GM21576 (cell line): ENCODE data around the gene SEMA3C.

Source experiments
- ATAC-seq: cut with Tn5 transposase; IDR thresholded peaks from one replicate; pipeline ENCODE4 v1.9.1; 2021; ENCODE audit warnings: mild to moderate bottlenecking, moderate library complexity; ENCODE audit not compliant: unreplicated experiment

The SEMA3C gene

DNA sequence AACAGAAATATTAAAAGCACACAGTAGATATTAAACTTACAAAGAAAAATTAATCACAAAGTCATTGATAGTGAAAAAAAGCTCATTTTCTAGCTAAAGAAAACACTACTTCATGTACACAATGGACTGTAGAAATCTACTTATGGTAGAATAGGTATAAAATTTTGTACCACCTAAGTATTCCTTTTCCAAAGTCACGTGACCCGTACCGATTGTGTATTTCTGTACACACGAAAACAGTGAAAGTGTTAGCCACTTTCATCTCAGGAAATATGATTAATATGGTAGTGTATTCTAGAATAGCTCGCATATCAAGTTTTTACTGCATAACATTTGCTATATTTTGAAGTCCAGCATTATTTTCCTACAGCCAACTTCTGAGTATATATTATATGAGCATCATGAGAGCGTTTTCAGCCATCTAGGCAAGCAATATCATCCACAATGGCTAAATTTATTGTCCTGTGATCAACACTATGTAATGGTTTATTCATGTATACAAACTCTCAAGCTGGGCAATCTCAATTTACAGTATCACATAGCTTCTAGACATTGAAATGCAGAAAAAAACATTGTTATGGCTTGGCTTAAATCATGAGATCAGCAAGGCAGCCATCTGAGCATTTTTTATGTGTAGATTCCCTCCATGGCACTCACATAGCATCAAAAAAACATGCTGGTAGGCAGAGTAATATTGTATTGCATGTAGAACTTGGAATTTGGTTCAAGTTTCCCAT lies 165.7 kb downstream of the SEMA3C start:
- no peak for ATAC-seq

DNA sequence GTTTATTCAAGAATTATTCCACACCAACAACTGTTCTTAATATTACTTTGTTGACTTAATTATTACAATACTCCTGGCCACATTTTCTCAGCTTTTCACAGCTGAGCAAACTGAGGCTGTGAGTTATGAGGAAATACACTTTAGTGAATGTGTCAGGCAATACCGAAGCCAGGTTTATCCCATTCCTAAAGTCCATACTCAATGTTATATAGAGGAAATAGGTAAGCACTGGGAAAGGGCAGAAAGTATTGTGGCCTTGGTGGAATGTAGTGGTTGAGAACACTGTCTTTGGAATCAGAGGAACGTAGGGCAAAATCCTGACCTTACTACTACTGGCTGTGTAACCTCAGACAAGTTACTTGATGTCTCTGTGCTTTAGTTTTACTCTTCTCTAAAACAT lies 169.6 kb downstream of the SEMA3C start:
- ATAC-seq = no peak

DNA sequence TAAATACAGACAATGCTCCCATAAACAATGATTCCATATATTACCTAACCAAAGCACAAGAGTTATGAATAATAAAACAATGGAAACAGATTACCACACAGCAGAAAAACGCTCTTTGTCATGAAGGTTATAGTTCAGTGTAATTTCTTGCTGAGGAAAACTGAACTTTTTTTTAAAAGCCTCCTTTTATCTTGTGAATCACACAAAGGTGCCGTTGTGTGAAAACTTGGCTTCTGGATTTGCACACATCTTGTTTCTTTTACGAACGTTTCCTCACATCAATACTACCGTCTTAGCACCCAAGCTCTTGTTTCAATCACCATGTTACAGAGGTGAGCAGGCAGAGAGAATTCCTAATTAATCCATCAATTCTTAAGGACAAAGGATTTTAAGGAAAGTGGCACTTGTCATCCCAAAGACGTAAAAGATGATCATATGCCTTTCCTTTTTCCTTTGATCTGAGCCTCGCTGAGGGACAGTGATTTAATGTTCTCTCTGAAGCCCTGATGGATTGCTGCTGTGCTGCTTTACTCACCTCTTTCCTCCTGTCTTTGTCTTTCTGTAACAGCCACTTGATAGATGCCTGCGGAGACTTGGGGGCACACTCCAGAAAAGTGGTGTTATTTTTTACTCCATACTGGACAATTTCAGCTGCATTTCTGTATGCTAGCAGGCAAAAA lies 170.3 kb downstream of the SEMA3C start:
- ATAC-seq = no peak

DNA sequence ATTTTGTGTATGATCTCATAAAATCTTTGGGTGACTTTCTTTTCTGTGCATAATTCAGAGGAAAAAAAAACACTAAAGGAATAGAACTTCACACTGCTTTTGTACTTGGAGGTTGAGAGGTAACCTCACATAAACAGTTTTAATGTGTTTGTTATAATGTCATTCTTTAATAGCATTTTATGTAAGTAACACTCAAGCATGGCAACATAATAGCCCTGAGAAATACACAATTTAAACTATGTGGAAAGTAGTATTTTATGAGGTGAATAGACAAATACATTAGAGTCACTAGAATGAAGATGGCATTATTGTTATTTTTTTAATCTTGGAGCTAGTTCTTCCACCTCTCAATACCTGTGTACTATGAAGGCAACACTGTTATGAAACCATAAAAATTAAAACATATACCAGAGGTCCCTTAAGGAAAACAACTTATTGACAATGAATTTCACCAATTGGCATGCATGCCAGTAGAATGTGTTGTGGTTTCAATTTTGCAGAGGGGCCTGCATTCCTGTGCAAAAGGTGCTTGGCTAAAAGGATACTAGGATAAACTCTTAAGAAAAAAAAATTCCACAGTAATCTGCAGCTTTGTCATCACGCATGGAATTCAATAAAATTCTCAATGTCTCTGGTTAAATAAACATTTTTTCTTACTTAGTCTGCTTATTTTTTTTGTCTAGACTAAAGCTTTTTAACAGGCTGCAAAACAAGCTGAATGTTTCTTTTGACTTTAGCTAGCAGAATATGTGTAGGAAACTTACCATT lies 177.9 kb downstream of the SEMA3C start:
- ATAC-seq = no peak

DNA sequence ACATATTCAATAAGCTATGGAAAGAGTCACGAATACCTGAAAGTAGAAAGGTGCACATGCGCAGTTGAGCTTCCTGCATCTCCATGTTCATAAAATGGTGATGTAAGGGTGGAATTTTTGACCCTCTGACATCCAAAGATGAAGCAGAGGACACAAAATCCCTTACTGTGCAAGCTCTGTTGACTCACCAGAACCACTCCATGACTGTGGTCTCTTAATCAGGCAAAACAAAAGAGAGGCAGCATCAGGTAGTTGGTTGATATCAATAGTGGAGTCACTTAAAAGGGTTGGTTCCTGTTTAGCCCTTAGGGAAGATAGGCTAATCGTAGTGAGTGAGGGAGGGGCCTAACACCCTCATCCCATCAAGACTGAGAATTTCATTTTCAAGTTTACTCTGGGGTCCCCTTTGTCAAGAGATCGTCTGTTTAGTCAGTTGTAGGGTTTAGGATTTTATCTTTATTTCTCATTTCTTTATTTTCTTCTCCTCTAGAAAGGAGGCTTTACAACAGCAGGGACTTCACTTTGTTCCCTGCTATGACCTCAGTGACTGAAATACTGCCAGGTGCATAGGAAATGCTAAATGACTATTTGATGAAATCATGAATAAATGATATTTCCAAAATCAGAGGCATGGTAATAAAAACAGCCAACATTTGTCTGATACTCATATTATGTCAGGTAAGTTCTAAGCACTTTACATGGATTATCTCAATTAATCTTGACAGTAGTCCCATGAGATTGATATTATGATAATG lies 182.3 kb downstream of the SEMA3C start:
- ATAC-seq = no peak

DNA sequence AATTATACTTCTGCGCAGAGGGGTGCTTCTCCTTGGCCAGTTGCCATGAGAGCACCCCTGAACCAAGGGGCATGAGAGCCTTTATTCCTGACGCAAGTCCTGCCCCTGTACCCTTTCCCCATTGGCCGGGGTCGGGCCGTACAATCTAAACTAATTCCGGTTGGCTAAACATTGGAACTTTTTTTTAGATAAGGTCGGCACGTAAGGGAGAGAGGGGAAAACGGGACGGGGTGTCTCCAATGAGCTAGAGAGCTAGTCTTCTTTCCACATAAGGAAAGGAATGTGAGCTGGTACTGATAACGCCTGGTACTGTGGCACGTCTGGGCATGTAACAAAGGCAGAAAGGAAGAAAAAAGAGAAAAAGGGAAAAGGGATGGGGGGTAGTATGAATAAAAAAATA lies 183.5 kb downstream of the SEMA3C start:
- no peak for ATAC-seq

DNA sequence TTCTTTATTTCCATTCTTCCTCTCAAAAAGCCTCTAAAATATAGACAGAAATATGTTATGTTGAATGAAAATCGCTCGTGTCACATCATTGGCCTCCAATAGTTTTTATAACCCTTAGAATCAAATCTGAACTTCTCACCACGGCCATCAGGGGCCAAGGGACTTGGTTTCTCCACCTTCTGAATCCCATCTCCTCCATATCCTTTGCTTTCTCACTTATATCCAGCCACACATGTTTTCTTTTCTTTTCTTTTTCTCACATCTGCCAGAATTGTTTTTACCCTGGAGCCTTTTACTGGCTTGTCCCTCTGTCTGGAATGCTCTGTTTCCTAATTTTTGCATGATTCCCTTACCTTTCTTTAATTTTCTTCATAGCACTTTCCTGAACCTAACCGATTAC lies 184.8 kb downstream of the SEMA3C start:
- ATAC-seq = no peak

DNA sequence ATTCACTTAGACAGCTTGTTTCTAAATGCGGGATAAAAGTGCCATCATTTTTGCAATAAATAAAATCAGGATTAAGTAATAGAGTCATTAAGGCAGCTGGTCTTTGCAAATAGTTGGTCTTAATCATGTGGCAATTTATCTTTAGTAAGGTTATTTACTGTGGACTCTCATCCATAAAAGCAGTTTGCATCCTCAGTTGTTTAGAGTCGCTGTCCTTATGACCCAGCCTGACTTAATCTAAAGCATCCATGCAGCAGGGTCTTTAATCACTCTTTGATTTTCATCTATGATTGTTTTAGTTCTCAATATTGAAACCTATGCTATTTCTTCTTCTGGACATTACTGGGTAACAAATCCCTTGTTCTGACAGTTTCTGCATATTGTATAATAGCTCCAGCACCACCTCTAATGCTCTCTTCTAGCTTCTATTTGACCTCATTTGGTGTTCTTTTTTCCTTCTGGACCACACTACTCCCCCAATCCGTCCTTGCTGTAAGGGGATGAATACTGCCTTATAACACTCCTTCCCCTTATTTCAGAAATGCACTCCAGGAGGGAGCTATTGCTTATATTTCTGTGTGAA lies 185.4 kb downstream of the SEMA3C start:
- ATAC-seq = no peak

DNA sequence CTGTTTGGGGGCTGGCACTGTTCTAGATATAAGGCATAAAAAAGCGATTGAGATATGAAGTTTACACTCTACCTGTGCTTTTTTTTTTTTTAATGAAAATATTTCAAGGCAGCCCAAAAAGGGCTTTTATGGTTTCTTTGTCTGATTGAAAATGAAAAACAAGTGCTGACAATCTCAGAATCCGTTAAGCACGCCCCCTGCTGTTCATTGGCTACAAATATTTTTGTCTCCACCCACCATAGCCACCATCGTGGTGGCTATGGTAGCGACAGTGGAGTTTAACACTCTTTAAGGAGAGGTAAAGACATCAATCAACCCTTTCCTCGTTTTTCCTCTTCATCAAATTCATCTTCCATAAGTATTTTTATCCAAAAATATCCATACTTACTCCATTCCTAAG lies 186.2 kb downstream of the SEMA3C start:
- no peak for ATAC-seq

DNA sequence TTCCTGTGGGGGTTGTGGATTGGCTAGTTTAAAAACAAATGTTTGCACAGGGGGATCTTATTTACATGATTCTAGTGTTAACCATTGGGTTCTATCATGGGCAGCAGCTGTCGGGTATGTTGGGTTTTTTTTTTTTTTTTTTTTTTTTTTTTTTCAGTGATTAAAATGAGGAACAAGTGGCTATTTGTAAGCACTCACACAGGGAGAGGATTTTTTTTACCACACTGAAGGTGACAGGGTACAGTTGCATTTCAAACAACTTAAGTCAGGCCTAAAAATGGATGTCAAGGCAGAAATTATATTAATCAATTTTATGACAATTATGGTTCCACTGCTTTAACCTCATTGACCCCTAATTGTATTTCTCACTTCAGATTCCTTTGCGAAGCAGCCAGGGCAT lies 187.6 kb downstream of the SEMA3C start:
- no peak for ATAC-seq

DNA sequence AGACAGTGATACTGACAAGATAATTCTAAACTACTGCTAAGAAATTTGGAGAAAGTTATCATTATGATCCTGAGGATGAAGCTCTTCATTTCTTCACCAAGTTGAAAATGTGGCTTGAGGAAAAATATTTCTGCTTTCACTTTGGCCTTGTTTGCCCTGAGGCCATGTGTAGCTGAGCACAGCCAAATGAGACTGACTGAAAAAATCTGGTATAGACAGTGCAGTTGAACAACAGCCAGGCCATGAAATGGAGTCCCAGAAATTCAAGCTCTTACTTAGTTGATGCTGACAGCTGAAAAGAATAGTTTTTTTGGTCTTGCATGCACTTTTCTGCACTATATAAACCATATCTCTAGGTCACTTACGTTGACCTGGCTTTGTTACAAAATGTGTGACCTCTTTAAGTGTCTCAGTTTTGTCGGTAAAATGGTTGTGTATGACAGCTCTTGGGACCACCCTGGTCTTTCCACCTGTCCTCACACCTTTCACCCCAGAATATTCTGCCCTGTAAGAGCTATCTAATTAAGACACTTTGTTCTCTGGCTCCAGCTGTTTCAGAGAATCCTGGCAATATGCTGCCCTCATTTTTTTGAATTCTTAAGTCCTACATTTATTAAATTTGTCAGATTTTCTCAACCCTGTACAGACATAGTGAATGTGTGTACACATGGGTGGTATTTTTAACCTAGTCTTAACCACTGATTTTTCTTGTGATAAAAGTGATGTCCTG lies 189.1 kb downstream of the SEMA3C start:
- no peak for ATAC-seq

DNA sequence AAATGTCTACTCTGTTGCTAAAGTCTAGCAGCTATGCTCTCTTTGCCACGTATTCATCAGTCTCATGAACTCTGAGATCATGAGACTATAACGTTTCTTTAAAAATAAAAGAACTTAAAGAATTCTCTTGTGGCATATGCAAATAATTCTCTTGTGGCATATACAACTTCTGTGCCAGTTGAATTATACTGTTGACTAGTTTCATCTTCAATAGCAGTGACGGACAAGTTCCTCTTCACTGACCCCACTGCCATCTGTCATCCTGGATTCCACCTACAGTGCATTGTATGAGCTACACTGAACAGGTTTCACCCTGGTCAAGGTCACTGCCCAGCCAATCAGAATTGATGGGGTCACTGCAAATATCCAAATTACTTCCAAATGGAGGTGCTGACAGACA lies 192.2 kb downstream of the SEMA3C start:
- no peak for ATAC-seq

DNA sequence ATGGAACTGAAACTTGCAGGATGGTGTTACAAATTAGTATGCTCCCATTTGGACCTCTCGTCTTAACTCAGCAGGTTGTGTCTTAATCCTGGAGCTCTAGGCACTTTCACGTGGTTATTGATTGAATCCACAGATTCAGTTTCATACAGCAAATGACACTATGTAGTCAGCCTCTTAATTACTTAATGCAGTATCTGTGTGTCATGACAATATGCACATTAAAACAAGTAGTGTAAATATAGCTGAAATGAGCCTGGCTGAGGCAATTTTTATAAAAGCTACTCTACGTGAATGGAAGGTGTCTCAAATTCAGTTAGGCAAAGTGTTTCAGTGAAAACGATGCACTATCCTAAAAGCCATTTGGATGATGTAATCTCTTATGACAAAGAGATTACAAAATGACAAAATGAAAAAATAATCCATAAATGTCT lies 193.7 kb downstream of the SEMA3C start:
- no peak for ATAC-seq

DNA sequence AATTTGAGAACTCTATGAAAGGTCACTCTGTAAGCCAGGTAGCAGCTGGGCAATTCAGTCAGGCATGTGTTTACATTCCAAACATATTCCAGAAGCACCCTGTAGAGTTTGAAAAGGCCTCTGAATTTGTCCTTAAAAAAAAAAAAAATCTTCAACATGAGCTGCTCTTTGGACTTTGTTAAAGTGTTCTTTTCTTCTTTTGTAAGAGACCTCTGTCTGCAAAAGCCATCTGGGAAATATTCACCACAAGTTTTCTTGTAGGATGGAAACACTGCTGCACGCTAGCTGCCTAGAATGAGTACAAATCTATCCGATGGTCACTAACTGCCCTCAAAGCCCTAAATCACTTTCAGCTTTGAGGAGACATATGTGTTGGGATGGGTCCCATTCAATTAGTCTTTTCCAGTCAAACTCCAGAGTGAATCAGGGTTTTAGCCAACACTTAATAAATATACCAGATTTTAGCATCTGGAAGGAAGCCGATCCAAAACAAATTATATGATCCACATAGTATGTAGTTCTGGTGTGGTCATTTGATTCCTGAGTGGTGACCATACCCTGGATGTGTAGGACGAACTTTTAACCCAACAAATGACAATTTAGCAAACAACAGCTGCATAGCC lies 194.5 kb downstream of the SEMA3C start:
- no peak for ATAC-seq

DNA sequence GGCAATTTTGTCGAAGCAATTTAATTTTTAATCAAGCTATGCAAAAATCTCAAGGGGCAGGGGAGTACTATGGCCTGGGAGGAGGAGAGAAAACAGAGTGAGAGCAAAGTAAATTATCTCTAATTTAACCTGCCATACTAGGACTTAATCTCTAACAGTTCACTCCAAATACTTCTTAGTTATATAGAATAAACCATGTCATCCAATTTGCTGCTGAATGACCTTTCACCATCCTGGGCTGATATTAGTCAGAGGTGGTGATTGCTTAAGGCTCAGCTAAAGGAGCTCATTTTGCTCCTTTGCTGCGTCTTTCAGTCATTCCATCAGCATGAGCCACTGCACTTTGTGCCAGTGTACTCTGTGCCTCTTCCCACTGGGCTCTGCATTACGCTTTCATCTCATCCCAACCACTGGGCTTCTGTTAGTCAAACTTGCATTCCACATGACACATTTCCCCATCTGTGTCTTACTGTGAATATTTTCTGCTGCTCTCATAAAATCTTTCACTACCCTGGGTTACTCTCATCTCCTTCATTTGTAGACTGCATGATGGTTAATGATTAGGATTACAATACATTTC lies 196.1 kb downstream of the SEMA3C start:
- ATAC-seq = no peak

DNA sequence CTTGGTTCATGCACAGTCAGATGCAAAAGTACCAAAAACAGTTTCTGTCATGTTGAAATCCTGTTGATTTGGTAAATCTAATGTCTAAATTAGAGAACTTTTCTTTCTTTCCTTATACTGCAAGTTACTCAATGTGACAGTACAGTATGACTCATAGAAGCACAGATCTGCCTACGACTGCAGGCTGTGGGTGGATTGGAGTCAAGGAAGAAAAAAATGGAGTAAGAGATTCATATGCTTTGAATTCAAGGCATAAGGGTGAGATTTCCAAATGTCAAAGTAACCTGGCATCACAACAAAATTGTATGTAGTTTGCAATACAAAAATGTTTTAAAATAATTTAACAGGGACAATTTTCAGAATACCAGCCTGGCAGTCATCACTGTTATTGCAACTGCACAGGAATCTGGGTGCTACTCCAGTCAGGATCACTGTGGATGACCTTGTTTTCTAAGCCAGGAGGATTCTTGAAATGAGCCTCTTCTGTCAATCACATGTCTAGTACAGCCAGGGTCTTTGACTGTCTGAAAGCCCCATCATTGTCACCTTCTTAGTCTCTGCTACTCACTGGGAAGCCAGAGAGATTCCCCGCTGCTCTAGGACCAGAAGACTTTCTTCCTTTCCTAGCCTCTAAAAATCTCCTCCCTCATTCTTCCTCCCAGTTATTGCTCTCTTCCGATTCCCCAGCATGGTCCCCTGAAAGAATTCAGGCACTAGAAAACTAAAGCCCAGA lies 196.8 kb downstream of the SEMA3C start:
- no peak for ATAC-seq

DNA sequence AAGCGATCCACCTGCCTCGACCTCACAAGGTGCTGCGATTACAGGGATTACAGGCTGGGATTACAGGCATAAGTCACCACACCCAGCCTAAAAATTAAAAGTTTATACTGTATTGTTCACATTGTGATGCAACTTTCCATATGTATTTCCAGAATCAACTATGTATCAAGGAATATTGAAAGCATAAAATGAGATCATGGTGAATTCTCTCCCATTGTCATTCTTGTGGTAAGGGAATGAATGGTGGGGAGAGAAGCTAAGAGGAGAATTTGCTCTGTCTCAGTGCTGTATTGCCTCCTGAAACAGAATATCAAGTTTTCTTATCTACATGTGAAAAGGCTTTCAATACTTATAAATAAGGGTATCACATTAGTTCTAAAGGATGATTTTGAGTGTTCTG lies 198.7 kb downstream of the SEMA3C start:
- ATAC-seq = no peak

DNA sequence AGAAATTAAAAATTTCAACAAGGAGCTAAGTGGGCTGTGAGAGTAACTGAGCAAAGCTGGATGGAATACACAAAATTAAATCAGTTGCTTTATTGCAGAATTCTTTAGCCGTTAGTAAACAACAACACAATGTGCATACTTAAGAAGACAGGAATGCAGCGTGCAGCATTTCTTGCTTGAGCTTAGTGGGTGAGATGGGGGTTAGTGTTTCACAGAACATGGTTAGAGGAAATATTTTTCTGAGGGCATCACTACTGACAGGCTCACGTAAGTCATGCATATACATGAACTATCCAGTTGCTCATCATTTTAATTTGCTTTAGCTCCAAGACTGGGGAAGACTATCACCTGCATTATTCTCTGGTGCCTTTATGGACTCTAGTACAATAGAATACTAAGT lies 199.6 kb downstream of the SEMA3C start:
- ATAC-seq = no peak

DNA sequence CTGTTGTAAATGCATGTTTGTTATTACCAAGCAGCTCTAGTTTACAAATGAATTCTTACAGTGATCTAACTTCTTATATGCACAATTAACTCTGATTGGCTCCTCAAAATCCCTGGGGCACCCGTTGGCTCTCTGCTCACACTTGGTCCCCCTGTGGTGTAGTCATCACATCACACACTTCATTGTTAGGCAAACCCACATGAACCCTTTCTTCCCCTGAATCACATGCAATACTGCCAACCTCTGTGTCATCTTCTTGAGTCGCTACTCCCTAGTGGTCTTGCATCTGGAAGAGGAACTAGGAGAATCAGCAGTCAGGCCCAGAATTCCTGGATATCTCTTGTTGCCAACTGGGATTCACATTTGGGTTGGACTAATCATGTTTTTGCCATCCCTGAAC lies 207.3 kb downstream of the SEMA3C start:
- ATAC-seq = no peak
